ENCODE measurements around the gene ARHGEF37. TPM values are rescaled to one million over a fixed set of nuclear protein-coding genes. Genes with fewer than 3 reads are reported as not detected.

The ARHGEF37 gene
- total RNA-seq, 1 experiment from 2014 or later = 0.42 TPM

DNA sequence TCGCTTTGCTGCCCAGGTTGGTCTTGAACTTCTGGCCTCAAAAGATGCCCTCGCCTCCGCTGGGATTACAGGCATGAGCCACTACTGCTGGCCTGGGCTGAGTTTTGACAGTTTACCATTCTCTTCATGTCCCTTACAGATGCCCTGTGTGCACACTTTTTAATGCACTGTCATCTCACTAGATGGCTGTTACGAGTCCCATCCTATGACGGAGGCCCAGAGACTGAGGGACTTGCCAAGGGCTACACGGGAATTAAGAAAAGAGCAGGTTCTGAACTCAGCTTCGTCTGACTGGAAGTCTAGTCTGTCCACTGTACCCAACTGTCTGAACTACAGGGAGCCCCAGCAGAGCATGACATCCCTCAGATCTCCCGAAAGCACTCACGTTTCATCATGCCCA lies 63.9 kb downstream of the ARHGEF37 start:
- no peak overlapping the region for H4K8ac ChIP-seq (replicated peaks; ENCODE audit: insufficient read length, low read depth, low read length)
- TF ChIP-seq, protein P1, sequence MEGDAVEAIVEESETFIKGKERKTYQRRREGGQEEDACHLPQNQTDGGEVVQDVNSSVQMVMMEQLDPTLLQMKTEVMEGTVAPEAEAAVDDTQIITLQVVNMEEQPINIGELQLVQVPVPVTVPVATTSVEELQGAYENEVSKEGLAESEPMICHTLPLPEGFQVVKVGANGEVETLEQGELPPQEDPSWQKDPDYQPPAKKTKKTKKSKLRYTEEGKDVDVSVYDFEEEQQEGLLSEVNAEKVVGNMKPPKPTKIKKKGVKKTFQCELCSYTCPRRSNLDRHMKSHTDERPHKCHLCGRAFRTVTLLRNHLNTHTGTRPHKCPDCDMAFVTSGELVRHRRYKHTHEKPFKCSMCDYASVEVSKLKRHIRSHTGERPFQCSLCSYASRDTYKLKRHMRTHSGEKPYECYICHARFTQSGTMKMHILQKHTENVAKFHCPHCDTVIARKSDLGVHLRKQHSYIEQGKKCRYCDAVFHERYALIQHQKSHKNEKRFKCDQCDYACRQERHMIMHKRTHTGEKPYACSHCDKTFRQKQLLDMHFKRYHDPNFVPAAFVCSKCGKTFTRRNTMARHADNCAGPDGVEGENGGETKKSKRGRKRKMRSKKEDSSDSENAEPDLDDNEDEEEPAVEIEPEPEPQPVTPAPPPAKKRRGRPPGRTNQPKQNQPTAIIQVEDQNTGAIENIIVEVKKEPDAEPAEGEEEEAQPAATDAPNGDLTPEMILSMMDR (conservative IDR thresholded peaks at IDR 0.05) = no peak

More for the DNA sequence above, 63.9 kb downstream of the ARHGEF37 start:
- no peak overlapping the region for H3K4me2 ChIP-seq (ENCODE audit: insufficient read depth, insufficient read length, low read length)
- no peak overlapping the region for H4K5ac ChIP-seq (ENCODE audit: insufficient read length, low read depth, low read length)
- no peak overlapping the region for H2AFZ ChIP-seq (ENCODE audit: low read length)
- no peak overlapping the region for H3K9ac ChIP-seq (ENCODE audit: extremely low read depth, insufficient read length, low read length)
- Mint-ChIP-seq H3K36me3 (ENCODE audit: insufficient read depth in 1 of 3, low read depth in 3 of 3) (no peaks in the 10 kb centered on the region), H3K9me3 (no peaks in the 10 kb centered on the region), H3K4me3 (no peak overlapping the region), H3K4me1 (peaks cover 6% of the 10 kb centered on the region in 2 experiments), H3K27me3 (ENCODE audit: low read depth) (peaks cover 3% of the 10 kb centered on the region), H3K27ac (no peak overlapping the region; a peak in 1 of 7 replicates)
- no peaks in the 10 kb centered on the region for H3K23me2 ChIP-seq (ENCODE audit: insufficient read length, low read depth, low read length, poor library complexity, severe bottlenecking)
- WGBS (ENCODE audit: extremely low coverage, insufficient read length, low lambda C conversion rate) = no CpG with 5 or more reads among the region's 9 CpGs
- H2BK15ac ChIP-seq (ENCODE audit: low read depth, low read length) = no peak overlapping the region
- no peak overlapping the region for H3K27ac ChIP-seq (ENCODE audit: insufficient read length, low read depth, low read length)
- H3K9me3 ChIP-seq (ENCODE audit: control insufficient read depth, low read depth, low read length) = no peaks in the 10 kb centered on the region
- H2BK12ac ChIP-seq (ENCODE audit: insufficient read length, low read depth, low read length) = no peak overlapping the region
- H3K4ac ChIP-seq (ENCODE audit: low read depth, low read length) = no peak overlapping the region
- 0 out of 2 replicates have a peak, but pooled peaks cover 2% of the 10 kb centered on the region for H3K4me1 ChIP-seq (ENCODE audit: insufficient read depth, low read length)
- H2BK120ac ChIP-seq (ENCODE audit: low read depth, low read length, poor library complexity, severe bottlenecking) = no peak overlapping the region
- no peak overlapping the region for H3T11ph ChIP-seq (ENCODE audit: low read length)
- no peak for DNase-seq
- no peak overlapping the region for H3K18ac ChIP-seq (ENCODE audit: insufficient read length, low read depth, low read length)
- H3K56ac ChIP-seq (ENCODE audit: insufficient read length, low read depth, low read length) = no peak overlapping the region
- H4K91ac ChIP-seq (ENCODE audit: insufficient read length, low read depth, low read length) = no peak overlapping the region
- no peak overlapping the region for H2AK5ac ChIP-seq (ENCODE audit: insufficient read length, low read length)
- no peaks in the 10 kb centered on the region for H3K27me3 ChIP-seq (ENCODE audit: insufficient read depth, low read length)
- no peaks in the 10 kb centered on the region for H4K20me1 ChIP-seq (ENCODE audit: control insufficient read depth, insufficient read depth, insufficient read length)
- H3K14ac ChIP-seq (ENCODE audit: insufficient read depth, low read length) = no peak overlapping the region
- H3K79me2 ChIP-seq (ENCODE audit: insufficient read depth, low read length) = no peaks in the 10 kb centered on the region
- no peak overlapping the region for H2BK5ac ChIP-seq (ENCODE audit: insufficient read length, low read length)
- H3K79me1 ChIP-seq (ENCODE audit: insufficient read depth, low read depth, low read length, poor library complexity, severe bottlenecking) = no peaks in the 10 kb centered on the region
- H2BK20ac ChIP-seq (ENCODE audit: low read depth, low read length, poor library complexity, severe bottlenecking) = no peak overlapping the region
- no peak overlapping the region for H3K23ac ChIP-seq (ENCODE audit: insufficient read length, low read depth, low read length)
